Measurements from ENCODE around the gene BMP8B.

GRCh38 chr1:39737546-39738169, 51.0 kb downstream of the BMP8B start:
- TF ChIP-seq CTCF (IDR thresholded peaks at IDR 0.05), result no peak
- no peak for TF ChIP-seq POLR2A (IDR thresholded peaks at IDR 0.05; ENCODE audit: low read depth)
- TF ChIP-seq POLR2AphosphoS5 (IDR thresholded peaks at IDR 0.05), result no peak
